ENCODE results near the gene NPEPPS. TPM values are rescaled to one million over a fixed set of nuclear protein-coding genes. Genes with fewer than 3 reads are reported as not detected.
A peak's percentile ranks its signal among the peaks of the same experiment; 100 is the strongest.

The NPEPPS gene
- total RNA-seq, 1 donor from 2014 or later = 121 TPM

DNA sequence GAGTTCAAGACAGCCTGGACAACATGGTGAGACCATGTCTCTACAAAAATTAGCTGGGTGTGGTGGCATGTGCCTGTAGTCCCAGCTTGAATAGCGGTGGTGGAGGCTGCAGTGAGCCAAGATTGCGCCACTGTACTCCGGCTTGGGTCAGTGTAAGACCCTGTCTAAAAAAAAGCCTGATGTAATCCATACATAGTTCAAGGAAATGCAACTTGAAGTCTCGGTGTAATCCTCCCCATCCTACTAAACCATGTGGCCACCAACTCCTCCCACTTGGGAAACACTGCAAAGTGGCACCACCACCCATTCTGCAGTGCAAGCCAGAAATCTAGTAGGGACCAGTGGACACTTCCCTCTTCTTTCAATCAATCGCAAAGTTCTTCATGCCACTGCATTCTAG lies 113.4 kb downstream of the NPEPPS start:
- Histone ChIP-seq H3K27me3 (no peaks in the 10 kb centered on the region), H3K4me2 (no peak overlapping the region), H4K20me1 (ENCODE audit: low read depth) (peaks cover 5% of the 10 kb centered on the region), H3K36me3 (no peaks in the 10 kb centered on the region), H3F3A (ENCODE audit: low read depth) (peaks cover 9% of the 10 kb centered on the region), H2AFZ (replicated peaks) (no peak overlapping the region), H3K79me2 (ENCODE audit: low read depth) (peaks cover 37% of the 10 kb centered on the region), H3K9me3 (ENCODE audit: low read depth) (no peaks in the 10 kb centered on the region), H3K27ac (no peak overlapping the region), H3K9ac (no peak overlapping the region), H3K4me3 (no peak overlapping the region), H3K4me1 (no peaks in the 10 kb centered on the region)
- H3K4me3 Mint-ChIP-seq = no peak overlapping the region
- TF ChIP-seq, protein P1, sequence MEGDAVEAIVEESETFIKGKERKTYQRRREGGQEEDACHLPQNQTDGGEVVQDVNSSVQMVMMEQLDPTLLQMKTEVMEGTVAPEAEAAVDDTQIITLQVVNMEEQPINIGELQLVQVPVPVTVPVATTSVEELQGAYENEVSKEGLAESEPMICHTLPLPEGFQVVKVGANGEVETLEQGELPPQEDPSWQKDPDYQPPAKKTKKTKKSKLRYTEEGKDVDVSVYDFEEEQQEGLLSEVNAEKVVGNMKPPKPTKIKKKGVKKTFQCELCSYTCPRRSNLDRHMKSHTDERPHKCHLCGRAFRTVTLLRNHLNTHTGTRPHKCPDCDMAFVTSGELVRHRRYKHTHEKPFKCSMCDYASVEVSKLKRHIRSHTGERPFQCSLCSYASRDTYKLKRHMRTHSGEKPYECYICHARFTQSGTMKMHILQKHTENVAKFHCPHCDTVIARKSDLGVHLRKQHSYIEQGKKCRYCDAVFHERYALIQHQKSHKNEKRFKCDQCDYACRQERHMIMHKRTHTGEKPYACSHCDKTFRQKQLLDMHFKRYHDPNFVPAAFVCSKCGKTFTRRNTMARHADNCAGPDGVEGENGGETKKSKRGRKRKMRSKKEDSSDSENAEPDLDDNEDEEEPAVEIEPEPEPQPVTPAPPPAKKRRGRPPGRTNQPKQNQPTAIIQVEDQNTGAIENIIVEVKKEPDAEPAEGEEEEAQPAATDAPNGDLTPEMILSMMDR (IDR thresholded peaks at IDR 0.05) = no peak
- H3K27me3 Mint-ChIP-seq (ENCODE audit: insufficient read depth, low read depth) = peaks cover under 1% of the 10 kb centered on the region
- no peak overlapping the region for H3K27ac Mint-ChIP-seq
- peaks cover 7% of the 10 kb centered on the region for H3K4me1 Mint-ChIP-seq
- H3K9me3 Mint-ChIP-seq = no peaks in the 10 kb centered on the region
- no peaks in the 10 kb centered on the region for H3K36me3 Mint-ChIP-seq
- DNase-seq (ENCODE audit: low spot score) = no peak

DNA sequence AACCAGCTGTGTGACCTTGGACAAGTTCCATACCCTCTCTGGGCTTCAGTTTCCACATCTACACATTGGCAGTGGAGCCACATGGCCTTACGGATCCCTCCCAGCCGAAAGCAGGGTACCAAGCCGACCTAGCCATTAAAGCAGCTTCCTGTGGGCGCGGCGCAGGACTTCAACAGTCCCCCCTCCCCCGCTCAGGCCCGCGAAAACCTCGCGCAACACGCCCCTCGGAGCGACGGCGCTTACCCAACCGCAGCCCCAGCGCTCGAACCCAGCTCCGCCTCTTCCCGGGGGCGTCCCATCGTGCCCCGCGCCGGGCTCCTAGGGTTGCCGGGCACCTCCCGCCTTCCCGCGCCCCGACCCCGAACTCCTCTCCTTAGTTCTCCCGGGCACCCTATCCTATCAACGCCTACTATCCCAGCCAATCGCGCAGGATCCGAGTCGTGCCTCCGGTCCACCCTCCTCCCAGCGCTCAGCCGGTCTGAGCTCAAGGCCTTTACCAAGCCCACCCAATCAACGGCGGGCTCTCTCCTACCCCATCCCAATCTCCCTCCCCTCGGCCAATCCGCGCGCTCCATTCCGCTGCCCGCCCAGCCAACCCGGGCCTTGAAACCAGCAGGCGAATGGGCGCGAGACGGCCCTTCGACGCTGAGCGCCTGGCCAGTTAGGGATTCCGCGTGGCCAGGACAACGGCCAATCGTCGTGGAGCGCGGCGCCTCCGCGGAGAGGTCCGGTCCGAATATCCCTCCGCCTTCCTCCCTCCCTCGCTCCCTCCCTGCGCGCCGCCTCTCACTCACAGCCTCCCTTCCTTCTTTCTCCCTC lies 118.5 kb downstream of the NPEPPS start, which contains the start of gene KPNB1:
Gene KPNB1, plus strand, starts transcription at position 767 of the 819 bp plus-strand sequence. CDS start 326 bp downstream, outside the sequence.
- Histone ChIP-seq H2AFZ (replicated peaks) (peak within 1 kb of the TSS; percentile 60), H3K27me3 (no peaks in the 10 kb centered on the region), H3F3A (ENCODE audit: low read depth) (peaks cover 27% of the 10 kb centered on the region), H4K20me1 (ENCODE audit: low read depth) (peaks cover 40% of the 10 kb centered on the region), H3K4me2 (peak within 1 kb of the TSS; percentile 82), H3K4me1 (peaks cover 19% of the 10 kb centered on the region), H3K27ac (peak within 1 kb of the TSS; percentile 77), H3K79me2 (ENCODE audit: low read depth) (peaks cover 72% of the 10 kb centered on the region), H3K9me3 (ENCODE audit: low read depth) (no peaks in the 10 kb centered on the region), H3K4me3 (peak within 1 kb of the TSS; percentile 70), H3K9ac (peak within 1 kb of the TSS; percentile 70), H3K36me3 (peaks cover 23% of the 10 kb centered on the region)
- peak within 1 kb of the TSS; percentile 95 for H3K27ac Mint-ChIP-seq
- H3K27me3 Mint-ChIP-seq (ENCODE audit: insufficient read depth, low read depth) = peaks cover 5% of the 10 kb centered on the region
- H3K9me3 Mint-ChIP-seq = peaks cover 2% of the 10 kb centered on the region
- TF ChIP-seq EZH2 (IDR thresholded peaks at IDR 0.05) (no peak), EZH2phosphoT487 (IDR thresholded peaks at IDR 0.05) (no peak)
- TF ChIP-seq, protein P1 (IDR thresholded peaks at IDR 0.05) = no peak
- peak within 1 kb of the TSS; percentile 98 for H3K4me3 Mint-ChIP-seq
- peaks cover 33% of the 10 kb centered on the region for H3K4me1 Mint-ChIP-seq
- peak; percentile 100 for DNase-seq (ENCODE audit: low spot score)
- peaks cover 19% of the 10 kb centered on the region for H3K36me3 Mint-ChIP-seq

DNA sequence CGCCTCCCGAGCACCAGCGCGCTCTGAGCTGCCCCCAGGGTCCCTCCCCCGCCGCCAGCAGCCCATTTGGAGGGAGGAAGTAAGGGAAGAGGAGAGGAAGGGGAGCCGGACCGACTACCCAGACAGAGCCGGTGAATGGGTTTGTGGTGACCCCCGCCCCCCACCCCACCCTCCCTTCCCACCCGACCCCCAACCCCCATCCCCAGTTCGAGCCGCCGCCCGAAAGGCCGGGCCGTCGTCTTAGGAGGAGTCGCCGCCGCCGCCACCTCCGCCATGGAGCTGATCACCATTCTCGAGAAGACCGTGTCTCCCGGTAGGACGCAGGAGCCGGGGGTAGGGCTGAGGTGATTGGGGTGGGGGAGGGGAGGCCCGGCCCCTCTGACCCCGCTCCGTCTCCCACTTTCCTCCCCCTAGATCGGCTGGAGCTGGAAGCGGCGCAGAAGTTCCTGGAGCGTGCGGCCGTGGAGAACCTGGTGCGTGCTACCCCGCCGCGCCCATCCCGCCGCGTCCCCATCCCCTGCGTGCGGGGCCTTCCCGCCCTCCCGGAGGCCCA lies 119.1 kb downstream of the NPEPPS start:
- H3K27me3 ChIP-seq = no peaks in the 10 kb centered on the region
- peaks cover 2% of the 10 kb centered on the region for H3K9me3 Mint-ChIP-seq
- peak overlapping the region; percentile 98 for H3K4me3 Mint-ChIP-seq
- H3K4me1 Mint-ChIP-seq = peaks cover 35% of the 10 kb centered on the region
- peaks cover 78% of the 10 kb centered on the region for H3K79me2 ChIP-seq (ENCODE audit: low read depth)
- peaks cover 47% of the 10 kb centered on the region for H4K20me1 ChIP-seq (ENCODE audit: low read depth)
- no peaks in the 10 kb centered on the region for H3K9me3 ChIP-seq (ENCODE audit: low read depth)
- peaks cover 5% of the 10 kb centered on the region for H3K27me3 Mint-ChIP-seq (ENCODE audit: insufficient read depth, low read depth)
- H3K27ac ChIP-seq = peak overlapping the region; percentile 77
- peak; percentile 79 for DNase-seq (ENCODE audit: low spot score)
- H3K27ac Mint-ChIP-seq = no peak overlapping the region
- H3F3A ChIP-seq (ENCODE audit: low read depth) = peaks cover 27% of the 10 kb centered on the region
- H3K36me3 ChIP-seq = peaks cover 23% of the 10 kb centered on the region
- TF ChIP-seq EZH2phosphoT487 (IDR thresholded peaks at IDR 0.05) (no peak), EZH2 (IDR thresholded peaks at IDR 0.05) (no peak)
- TF ChIP-seq, protein P1 (IDR thresholded peaks at IDR 0.05) = no peak
- peak overlapping the region; percentile 32 for H3K9ac ChIP-seq
- peak overlapping the region; percentile 70 for H3K4me3 ChIP-seq
- peak overlapping the region; percentile 65 for H3K4me2 ChIP-seq
- peaks cover 22% of the 10 kb centered on the region for H3K36me3 Mint-ChIP-seq
- H2AFZ ChIP-seq (replicated peaks) = no peak overlapping the region
- H3K4me1 ChIP-seq = peaks cover 19% of the 10 kb centered on the region

Measured in neural progenitor cell (in vitro differentiated cells).